BJ (cell line): Measurements from ENCODE around the gene YAF2. TPM values are rescaled to one million over a fixed set of nuclear protein-coding genes. Genes with fewer than 3 reads are reported as not detected.
"Not testable (repeated sequence)": the region's sequence is repeated elsewhere in the genome, so short reads cannot be mapped to it uniquely, and the experiment has no call there.

Source experiments
- CTCF ChIA-PET: fragments of 350-600 bp; formaldehyde crosslinking; extraction: SDS; loops from one replicate; lab custom pipeline; 2021; ENCODE audit warnings: antibody characterized with exemption, inconsistent platforms; lab: Yijun Ruan, JAX
- POLR2A ChIA-PET: fragments of 300-600 bp; sonication (Branson Sonifier 250); formaldehyde crosslinking; extraction: SDS; loops from one replicate; lab custom pipeline; 2021; ENCODE audit warnings: antibody characterized with exemption; lab: Charles Lee
- DNase-seq: peaks from one replicate; pipeline ENCODE4 v3.0.0-alpha.2; 2011; ENCODE audit warnings: low read depth
- H3K27me3 ChIP-seq: 2 replicates; pipeline ENCODE4 v1.6.0; 2011; ENCODE audit warnings: low read length; ENCODE audit not compliant: control insufficient read depth, insufficient read depth
- H3K36me3 ChIP-seq: 2 replicates; pipeline ENCODE4 v1.5.1; 2011; ENCODE audit warnings: low read length; ENCODE audit not compliant: control insufficient read depth, insufficient read depth
- H3K4me3 ChIP-seq: 2 replicates; pipeline ENCODE4 v1.5.1; 2011; ENCODE audit warnings: low read depth, mild to moderate bottlenecking, control low read depth, low read length
- CTCF ChIP-seq: IDR thresholded peaks from 2 replicates; pipeline ENCODE4 v1.5.1; 2011; ENCODE audit warnings: low read depth, mild to moderate bottlenecking, control low read depth, inconsistent platforms, low read length, moderate library complexity; ENCODE audit not compliant: insufficient read depth
- polyA plus RNA-seq: library from polyadenylated mRNA; depleted of rRNA; stranded (reverse); fragments of >200 nt; gene quantifications from 2 replicates; pipeline ENCODE4 v1.2.3, GENCODE V29; 2011

Gene YAF2
- polyA plus RNA-seq, 1 experiment = 10.0 TPM

GRCh38 chr12:42237853-42238239 lies 202 bp downstream of the YAF2 start:
- no peak for TF ChIP-seq CTCF
- POLR2A ChIA-PET = interaction anchor here (0.7 kb wide), 1 partner anchor 1066 kb away, joined by 9 read pairs; no protein-coding TSS in a partner anchor
- DNase-seq = no peak
- CTCF ChIA-PET = no interaction called here
- H3K36me3 ChIP-seq = no peaks in the 10 kb centered on the region
- H3K4me3 ChIP-seq = peak overlapping the region; percentile 89
- H3K27me3 ChIP-seq = no peaks in the 10 kb centered on the region

- H3K36me3 ChIP-seq = no peaks in the 10 kb centered on the region
- TF ChIP-seq CTCF = peak; percentile 44
- H3K27me3 ChIP-seq = no peaks in the 10 kb centered on the region
- DNase-seq = peak; percentile 9
- ChIA-PET POLR2A (interaction anchor here (0.7 kb wide), 1 partner anchor 36 kb away, joined by 3 read pairs; no protein-coding TSS in a partner anchor), CTCF (no interaction called here)
- H3K4me3 ChIP-seq = peak overlapping the region; percentile 89
Observed at GRCh38 chr12:42237052-42237852, 796 bp downstream of the YAF2 start.

GRCh38 chr12:42236017-42236416 lies 2.0 kb downstream of the YAF2 start:
- no peaks in the 10 kb centered on the region for H3K27me3 ChIP-seq
- no peak for DNase-seq
- no peaks in the 10 kb centered on the region for H3K36me3 ChIP-seq
- ChIA-PET CTCF (no interaction called here), POLR2A (no interaction called here)
- no peak overlapping the region; the same call in 1 of the 2 replicates for H3K4me3 ChIP-seq
- no peak for TF ChIP-seq CTCF

- no peak overlapping the region for H3K4me3 ChIP-seq
- POLR2A ChIA-PET = interaction anchor here (0.6 kb wide), 1 partner anchor 16 kb away, joined by 3 read pairs; no protein-coding TSS in a partner anchor
- TF ChIP-seq CTCF = no peak
- DNase-seq = no peak
- CTCF ChIA-PET = no interaction called here
- H3K36me3 ChIP-seq = no peaks in the 10 kb centered on the region
- no peaks in the 10 kb centered on the region for H3K27me3 ChIP-seq
Observed at GRCh38 chr12:42235426-42235825, 2.6 kb downstream of the YAF2 start.

- DNase-seq = no peak
- ChIA-PET CTCF (interaction anchor here (0.6 kb wide), 1 partner anchor 64 kb away, joined by 4 read pairs; no protein-coding TSS in a partner anchor), POLR2A (interaction anchor here (0.6 kb wide), 1 partner anchor 16 kb away, joined by 3 read pairs; no protein-coding TSS in a partner anchor)
- TF ChIP-seq CTCF = no peak
- Histone ChIP-seq H3K4me3 (no peak overlapping the region), H3K27me3 (no peaks in the 10 kb centered on the region), H3K36me3 (no peaks in the 10 kb centered on the region)
Observed at GRCh38 chr12:42234970-42235369, 3.1 kb downstream of the YAF2 start.

- POLR2A ChIA-PET, H3K36me3 ChIP-seq, H3K4me3 ChIP-seq, H3K27me3 ChIP-seq, DNase-seq, CTCF ChIA-PET: not testable (repeated sequence)
Observed at GRCh38 chr12:42227525-42227924, 10.5 kb downstream of the YAF2 start.

GRCh38 chr12:42224501-42224900 lies 13.5 kb downstream of the YAF2 start:
- DNase-seq, H3K4me3 ChIP-seq, H3K36me3 ChIP-seq, CTCF ChIA-PET, H3K27me3 ChIP-seq, POLR2A ChIA-PET: not testable (repeated sequence)
